ENCODE measurements around the gene METAP2.

- TF ChIP-seq CTCF (IDR thresholded peaks at IDR 0.05; ENCODE audit: low read depth, low read length, poor library complexity, severe bottlenecking) (no peak), EZH2phosphoT487 (IDR thresholded peaks at IDR 0.05; ENCODE audit: borderline replicate concordance, low read length) (no peak)
Measured at GRCh38 chr12:95473884-95474659, at the start of gene METAP2.

Measured in DOHH2 (cell line).